DMS 273 treated with DMSO at 0.1 percent for 48 hours (cell line): ENCODE measurements around the gene GLRX.
"Not testable (repeated sequence)": the region's sequence is repeated elsewhere in the genome, so short reads cannot be mapped to it uniquely, and the experiment has no call there.

Experiments used
- DNase-seq: peaks from one replicate; lab custom pipeline; 2025; lab: John Stamatoyannopoulos, UW

The GLRX gene

GRCh38 chr5:95852567-95852966 lies 30.0 kb upstream of the GLRX start:
- no peak for DNase-seq

DNA sequence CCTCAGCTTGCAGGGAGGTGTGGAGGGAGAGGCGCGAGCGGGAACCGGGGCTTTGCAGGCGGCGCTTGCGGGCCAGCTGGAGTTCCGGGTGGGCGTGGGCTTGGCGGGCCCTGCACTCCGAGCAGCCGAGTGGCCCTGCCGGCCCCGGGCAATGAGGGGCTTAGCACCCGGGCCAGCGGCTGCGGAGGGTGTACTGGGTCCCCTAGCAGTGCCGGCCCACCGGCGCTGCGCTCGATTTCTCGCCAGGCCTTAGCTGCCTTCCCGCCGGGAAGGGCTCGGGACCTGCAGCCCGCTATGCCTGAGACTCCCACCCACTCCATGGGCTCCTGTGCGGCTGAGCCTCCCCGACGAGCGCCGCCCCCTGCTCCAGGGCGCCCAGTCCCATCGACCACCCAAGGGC lies 28.6 kb upstream of the GLRX start:
- DNase-seq = not testable (repeated sequence)

- no peak for DNase-seq
Measured at GRCh38 chr5:95850391-95850894, 27.9 kb upstream of the GLRX start.

GRCh38 chr5:95848701-95849100 lies 26.2 kb upstream of the GLRX start:
- no peak for DNase-seq

- DNase-seq = no peak
Measured at GRCh38 chr5:95847261-95847592, 24.7 kb upstream of the GLRX start.

DNA sequence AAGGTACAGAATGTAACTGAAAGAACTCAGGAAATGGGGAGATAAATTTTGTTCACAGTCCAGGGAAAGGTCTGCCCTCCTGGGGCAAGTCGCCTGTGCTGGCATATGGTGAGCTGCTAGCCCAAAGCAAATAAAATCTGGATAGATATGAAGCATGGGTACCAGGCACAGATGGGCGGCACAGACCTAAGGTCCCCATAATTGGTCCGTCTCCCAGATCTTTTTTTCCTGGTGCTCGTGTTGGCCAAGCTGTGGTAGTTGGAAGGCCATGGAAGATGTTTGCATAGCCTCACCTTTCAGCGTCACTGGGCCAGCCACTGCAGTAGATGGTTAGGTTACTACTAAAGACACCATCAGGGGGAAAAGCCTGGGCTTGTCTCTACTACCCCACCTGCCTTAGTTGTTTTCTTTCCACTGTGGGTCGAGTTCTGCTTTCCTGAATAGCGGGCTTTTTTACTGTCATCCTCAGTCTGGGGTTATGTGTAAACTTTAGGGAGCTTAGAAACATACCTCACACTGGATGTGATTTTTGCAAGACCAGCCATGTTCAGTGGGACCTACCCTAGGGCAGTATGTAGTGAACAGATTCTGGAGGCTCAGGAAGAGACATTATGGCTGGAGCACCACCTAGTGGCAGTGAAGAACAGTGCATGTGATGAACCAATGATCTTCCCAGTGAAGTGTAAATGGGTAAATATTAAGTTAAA lies 24.2 kb upstream of the GLRX start:
- DNase-seq = peak; percentile 82

- no peak for DNase-seq
Measured at GRCh38 chr5:95845391-95845790, 22.9 kb upstream of the GLRX start.

- DNase-seq = no peak
Measured at GRCh38 chr5:95843733-95844223, 21.3 kb upstream of the GLRX start.

GRCh38 chr5:95842854-95843544 lies 20.5 kb upstream of the GLRX start:
- no peak for DNase-seq

GRCh38 chr5:95841914-95842812 lies 19.6 kb upstream of the GLRX start:
- no peak for DNase-seq

GRCh38 chr5:95840956-95841705 lies 18.6 kb upstream of the GLRX start:
- DNase-seq = no peak

DNA sequence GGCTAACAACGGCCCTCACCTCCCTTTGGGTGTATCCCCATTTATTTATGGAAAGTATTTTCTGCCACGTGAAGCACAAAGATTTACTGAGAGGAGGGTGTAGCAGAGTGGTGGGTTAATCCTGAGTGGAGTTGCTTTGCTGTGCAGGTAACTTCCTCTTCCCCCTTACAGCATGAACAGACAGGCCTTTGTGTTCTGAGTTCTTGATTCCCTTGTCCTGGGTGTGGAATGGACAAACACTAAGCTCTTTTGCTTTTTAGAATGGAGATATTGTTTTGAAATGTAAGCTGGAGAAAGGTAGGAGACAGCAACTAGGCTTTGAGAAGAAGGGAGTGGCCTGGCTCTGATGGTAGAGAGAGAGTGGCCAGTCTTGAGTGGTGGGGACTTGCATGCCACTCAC lies 17.1 kb upstream of the GLRX start:
- no peak for DNase-seq

- no peak for DNase-seq
Measured at GRCh38 chr5:95838556-95838955, 16.0 kb upstream of the GLRX start.

DNA sequence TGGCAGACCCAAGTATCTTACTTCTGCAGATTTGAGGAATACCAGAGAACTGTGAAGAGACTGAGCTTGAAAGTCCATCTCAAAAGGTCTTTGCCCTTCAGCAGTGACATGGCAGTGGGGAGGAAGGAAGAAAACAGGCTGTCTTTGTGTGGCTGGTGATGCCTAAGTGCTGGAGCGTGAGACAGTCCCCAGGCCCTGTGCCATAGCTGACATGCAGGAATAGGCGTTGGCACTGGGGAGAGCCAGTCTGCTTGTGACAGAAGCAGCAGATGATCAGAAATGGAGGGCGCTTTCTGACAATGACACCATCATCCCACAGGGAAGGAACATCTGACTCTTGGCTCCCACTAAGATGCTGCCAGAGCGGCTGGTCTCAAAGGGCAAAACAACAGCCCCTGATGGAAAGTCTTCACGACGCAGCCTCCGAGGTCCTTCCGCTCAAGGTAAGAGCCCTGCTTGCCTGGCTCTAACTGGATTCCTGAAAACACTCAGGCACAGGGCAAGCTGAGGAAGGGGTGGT lies 15.5 kb upstream of the GLRX start:
- DNase-seq = no peak

DNA sequence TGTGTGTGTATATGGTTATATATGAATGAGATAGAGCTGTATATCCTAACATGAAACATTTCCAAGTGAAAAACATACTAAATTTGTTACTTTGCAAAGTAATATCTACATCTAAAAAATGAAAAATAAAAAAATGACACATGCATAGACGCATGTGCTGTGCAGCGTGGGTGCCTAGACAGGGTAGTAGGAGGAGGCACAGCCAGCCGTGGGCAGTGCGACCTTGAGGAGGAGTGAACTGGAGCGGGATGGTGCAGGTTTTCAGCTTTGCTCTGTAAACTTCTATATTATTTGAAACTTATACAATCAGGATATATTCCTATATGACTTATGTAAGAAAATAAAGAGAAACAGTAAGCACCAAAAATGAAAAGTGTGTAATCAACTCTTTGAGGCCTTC lies 15.0 kb upstream of the GLRX start:
- DNase-seq = no peak

GRCh38 chr5:95836971-95837370 lies 14.4 kb upstream of the GLRX start:
- not testable (repeated sequence) for DNase-seq

DNA sequence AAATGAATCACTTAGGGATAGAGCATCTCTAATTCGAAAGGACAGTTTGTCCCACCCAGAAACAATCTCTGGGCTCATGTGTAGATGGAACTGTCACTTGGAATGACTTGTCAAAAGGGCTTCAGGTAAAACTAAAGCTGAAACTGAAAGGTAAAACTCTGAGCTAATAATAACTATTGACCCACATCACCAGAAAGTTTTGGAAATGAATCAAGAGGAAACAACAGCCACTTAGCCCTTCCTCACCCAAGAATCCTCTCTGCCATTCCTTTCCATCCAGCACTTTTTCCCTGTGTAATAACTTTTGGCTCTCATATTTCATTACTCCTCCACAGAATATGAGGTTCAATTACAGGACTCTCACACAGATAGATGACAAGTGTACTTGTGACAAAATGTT lies 14.0 kb upstream of the GLRX start:
- no peak for DNase-seq

DNA sequence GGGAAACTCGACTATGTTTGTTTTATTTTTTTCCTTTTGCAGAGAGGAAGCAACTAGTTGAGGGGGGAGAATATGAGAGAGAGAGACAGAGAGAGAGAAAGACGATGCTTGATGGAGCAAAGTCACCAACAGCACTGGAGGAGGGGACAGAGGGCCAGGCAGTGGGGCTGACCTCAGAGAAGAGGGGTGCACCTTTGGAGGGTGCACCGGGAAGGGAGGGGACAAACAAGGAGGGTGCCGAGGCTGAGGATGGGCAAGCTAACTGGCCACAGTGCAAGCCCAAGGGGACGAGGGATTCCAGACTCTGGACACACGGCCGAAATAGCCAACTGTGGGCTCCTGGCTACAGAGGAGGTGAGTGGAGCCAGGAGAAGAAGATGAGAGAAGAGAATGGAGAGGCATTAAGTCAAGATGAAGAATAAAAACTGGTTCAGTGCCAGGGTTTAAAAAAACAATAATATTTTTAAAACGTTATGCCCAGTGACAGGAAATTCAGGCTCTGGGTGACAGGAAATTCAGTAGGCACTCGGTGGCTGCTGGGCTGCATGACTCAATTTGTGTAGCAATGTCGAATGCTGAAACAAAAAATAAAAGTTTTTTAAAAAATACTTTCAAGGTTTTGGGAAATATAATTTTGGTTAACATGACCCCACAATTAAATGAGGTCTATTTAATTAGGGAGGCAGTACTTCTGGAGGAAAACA lies 13.3 kb upstream of the GLRX start:
- DNase-seq = no peak

- no peak for DNase-seq
Measured at GRCh38 chr5:95832664-95833063, 10.1 kb upstream of the GLRX start.

DNA sequence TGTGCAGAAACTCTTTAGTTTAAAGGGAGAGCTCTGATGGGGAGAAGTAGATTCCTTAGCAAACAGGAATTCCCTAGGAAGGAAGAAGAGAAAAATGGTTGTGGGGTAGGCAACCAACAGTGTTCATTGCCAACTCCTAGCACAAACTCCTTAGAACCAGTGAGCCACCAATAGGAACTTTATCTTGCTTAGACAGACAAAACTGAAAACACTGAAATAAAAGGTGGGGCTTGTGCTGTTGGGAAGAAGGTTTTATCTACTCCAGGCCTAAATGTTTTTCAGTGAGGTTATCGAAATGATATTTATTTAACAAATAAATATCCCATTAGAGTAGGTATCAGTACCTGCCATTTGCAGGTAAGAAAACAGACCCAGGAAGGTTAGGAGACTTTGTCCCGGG lies 7.7 kb upstream of the GLRX start:
- DNase-seq = no peak

DNA sequence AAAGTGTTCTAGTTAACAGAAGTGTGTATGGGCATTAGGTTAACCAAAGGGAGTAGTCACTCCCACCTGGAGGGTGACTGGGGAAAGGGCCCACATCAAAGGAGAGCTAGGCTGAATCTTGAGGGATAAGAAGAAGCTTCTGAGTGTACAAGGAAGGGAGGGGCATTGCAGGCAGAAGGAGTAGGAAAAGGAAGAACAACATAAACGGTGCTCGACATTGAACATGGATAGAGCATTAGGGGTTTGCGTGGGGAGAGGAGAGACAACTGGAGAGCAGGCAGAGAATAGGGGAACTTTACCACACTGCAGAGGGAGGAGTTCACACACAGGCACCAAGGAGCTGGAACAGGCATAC lies 5.3 kb upstream of the GLRX start:
- DNase-seq = no peak
